ENCODE data around the gene ITGB2.

GRCh38 chr21:44883250-44883649 is 37.4 kb downstream of the ITGB2 start:
- TF ChIP-seq CTCF (IDR thresholded peaks at IDR 0.05) = no peak
- TF ChIP-seq POLR2A (IDR thresholded peaks at IDR 0.05) = no peak

Data from lower leg skin (tissue), 3 donors.